ENCODE results near the gene DNAH11.
"Not testable (repeated sequence)": the region's sequence is repeated elsewhere in the genome, so short reads cannot be mapped to it uniquely, and the experiment has no call there.

DNAH11 gene

DNA sequence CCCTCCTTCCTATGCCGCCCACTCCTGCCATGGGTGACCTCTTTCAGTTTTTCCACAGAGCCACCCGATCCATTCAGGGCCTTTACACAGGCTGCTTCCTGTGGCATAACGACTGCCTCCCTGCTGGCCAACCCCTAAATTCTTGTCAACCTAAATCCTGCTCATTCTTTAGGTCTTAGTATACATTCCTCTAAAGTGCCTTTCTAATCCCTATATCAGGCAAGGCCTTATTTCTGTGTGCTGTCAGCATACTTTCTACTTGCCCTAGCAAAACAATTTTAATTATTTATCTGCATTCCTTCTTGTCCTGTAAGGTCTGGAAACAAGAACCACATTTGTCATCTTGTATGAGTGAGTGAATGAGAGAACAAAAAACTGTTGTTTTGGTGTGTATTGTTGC is 132.4 kb downstream of the DNAH11 start:
- Histone ChIP-seq H3K9me3 (ENCODE audit: control insufficient read depth, insufficient read depth, low read length) (no peaks in the 10 kb centered on the region), H3K4me1 (ENCODE audit: control insufficient read depth, insufficient read depth, low read length) (no peaks in the 10 kb centered on the region), H3K27me3 (ENCODE audit: control insufficient read depth, insufficient read depth, low read length) (no peaks in the 10 kb centered on the region), H3K4me3 (ENCODE audit: low read depth, low read length) (no peak overlapping the region), H3K9ac (ENCODE audit: low read depth, low read length) (no peak overlapping the region), H3K36me3 (ENCODE audit: control insufficient read depth, insufficient read depth, low read length) (no peaks in the 10 kb centered on the region)

GRCh38 chr7:21690705-21691104 is 147.9 kb downstream of the DNAH11 start:
- H3K4me1 ChIP-seq (ENCODE audit: control insufficient read depth, insufficient read depth, low read length), result peaks cover 8% of the 10 kb centered on the region
- H3K4me3 ChIP-seq (ENCODE audit: low read depth, low read length), result no peak overlapping the region
- H3K9ac ChIP-seq (ENCODE audit: low read depth, low read length), result no peak overlapping the region
- H3K36me3 ChIP-seq (ENCODE audit: control insufficient read depth, insufficient read depth, low read length), result no peaks in the 10 kb centered on the region
- no peaks in the 10 kb centered on the region for H3K9me3 ChIP-seq (ENCODE audit: control insufficient read depth, insufficient read depth, low read length)
- H3K27me3 ChIP-seq (ENCODE audit: control insufficient read depth, insufficient read depth, low read length), result no peaks in the 10 kb centered on the region

- H3K36me3 ChIP-seq (ENCODE audit: control insufficient read depth, insufficient read depth, low read length); H3K4me3 ChIP-seq (ENCODE audit: low read depth, low read length); H3K4me1 ChIP-seq (ENCODE audit: control insufficient read depth, insufficient read depth, low read length); H3K27me3 ChIP-seq (ENCODE audit: control insufficient read depth, insufficient read depth, low read length); H3K9me3 ChIP-seq (ENCODE audit: control insufficient read depth, insufficient read depth, low read length); H3K9ac ChIP-seq (ENCODE audit: low read depth, low read length): not testable (repeated sequence)
Measured at GRCh38 chr7:21691146-21691545, 148.3 kb downstream of the DNAH11 start.

DNA sequence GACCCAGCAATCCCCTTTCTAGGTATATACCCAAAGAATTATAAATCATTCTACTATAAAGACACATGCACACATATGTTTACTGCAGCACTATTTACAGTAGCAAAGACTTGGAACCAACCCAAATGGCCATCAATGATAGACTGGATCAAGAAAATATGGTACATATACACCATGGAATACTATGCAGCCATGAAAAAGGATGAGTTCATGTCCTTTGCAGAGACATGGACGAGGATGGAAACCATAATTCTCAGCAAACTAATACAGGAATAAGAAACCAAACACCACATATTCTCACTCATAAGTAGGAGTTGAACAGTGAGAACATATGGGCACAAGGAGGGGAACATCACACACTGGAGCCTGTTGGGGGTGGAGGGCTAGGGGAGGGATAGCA is 157.7 kb downstream of the DNAH11 start:
- not testable (repeated sequence) for H3K4me3 ChIP-seq (ENCODE audit: low read depth, low read length); H3K9ac ChIP-seq (ENCODE audit: low read depth, low read length)

DNA sequence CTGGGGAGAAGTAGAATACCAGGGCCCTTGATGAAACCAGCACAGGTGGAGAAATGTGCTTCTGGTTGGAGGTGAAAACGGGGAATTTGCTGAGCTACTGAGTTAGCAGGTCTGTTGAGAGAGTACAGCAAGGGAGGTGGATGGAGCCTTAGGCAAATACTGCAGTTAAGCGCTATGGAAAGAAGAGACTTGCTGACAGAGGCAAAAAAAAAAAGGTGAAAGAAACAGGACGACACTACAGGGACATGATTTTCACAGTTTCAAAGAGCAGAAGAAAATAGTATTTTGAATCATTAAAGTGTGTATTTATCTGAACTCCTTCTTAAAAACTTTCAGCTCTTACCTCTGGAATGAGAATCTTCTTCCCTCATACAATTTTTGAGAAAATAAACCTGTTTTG is 159.5 kb downstream of the DNAH11 start:
- H3K36me3 ChIP-seq (ENCODE audit: control insufficient read depth, insufficient read depth, low read length), result no peaks in the 10 kb centered on the region
- no peak overlapping the region for H3K9ac ChIP-seq (ENCODE audit: low read depth, low read length)
- no peaks in the 10 kb centered on the region for H3K9me3 ChIP-seq (ENCODE audit: control insufficient read depth, insufficient read depth, low read length)
- no peaks in the 10 kb centered on the region for H3K27me3 ChIP-seq (ENCODE audit: control insufficient read depth, insufficient read depth, low read length)
- H3K4me3 ChIP-seq (ENCODE audit: low read depth, low read length), result no peak overlapping the region
- no peaks in the 10 kb centered on the region for H3K4me1 ChIP-seq (ENCODE audit: control insufficient read depth, insufficient read depth, low read length)

More for the DNA sequence above, 157.7 kb downstream of the DNAH11 start:
- not testable (repeated sequence) for H3K9me3 ChIP-seq (ENCODE audit: control insufficient read depth, insufficient read depth, low read length); H3K36me3 ChIP-seq (ENCODE audit: control insufficient read depth, insufficient read depth, low read length); H3K27me3 ChIP-seq (ENCODE audit: control insufficient read depth, insufficient read depth, low read length); H3K4me1 ChIP-seq (ENCODE audit: control insufficient read depth, insufficient read depth, low read length)

DNA sequence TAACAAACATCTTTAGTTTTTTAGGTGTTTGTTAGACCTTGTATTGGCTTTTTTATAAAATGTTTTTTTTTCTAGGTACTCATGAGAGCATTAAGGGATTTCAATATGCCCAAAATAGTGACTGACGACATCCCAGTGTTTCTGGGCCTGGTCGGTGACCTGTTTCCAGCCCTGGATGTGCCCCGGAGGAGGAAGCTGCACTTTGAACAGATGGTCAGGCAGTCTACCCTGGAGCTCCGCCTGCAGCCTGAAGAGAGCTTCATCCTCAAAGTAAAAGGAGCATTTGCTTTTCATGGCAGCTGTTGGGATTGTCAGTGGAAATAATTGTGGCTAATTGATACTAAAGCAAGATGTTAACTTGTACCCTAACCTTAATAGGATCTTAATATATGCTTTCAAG is 161.5 kb downstream of the DNAH11 start:
- H3K36me3 ChIP-seq (ENCODE audit: control insufficient read depth, insufficient read depth, low read length), result no peaks in the 10 kb centered on the region
- H3K27me3 ChIP-seq (ENCODE audit: control insufficient read depth, insufficient read depth, low read length), result no peaks in the 10 kb centered on the region
- no peak overlapping the region for H3K4me3 ChIP-seq (ENCODE audit: low read depth, low read length)
- H3K9ac ChIP-seq (ENCODE audit: low read depth, low read length), result no peak overlapping the region
- H3K4me1 ChIP-seq (ENCODE audit: control insufficient read depth, insufficient read depth, low read length), result no peaks in the 10 kb centered on the region
- no peaks in the 10 kb centered on the region for H3K9me3 ChIP-seq (ENCODE audit: control insufficient read depth, insufficient read depth, low read length)

DNA sequence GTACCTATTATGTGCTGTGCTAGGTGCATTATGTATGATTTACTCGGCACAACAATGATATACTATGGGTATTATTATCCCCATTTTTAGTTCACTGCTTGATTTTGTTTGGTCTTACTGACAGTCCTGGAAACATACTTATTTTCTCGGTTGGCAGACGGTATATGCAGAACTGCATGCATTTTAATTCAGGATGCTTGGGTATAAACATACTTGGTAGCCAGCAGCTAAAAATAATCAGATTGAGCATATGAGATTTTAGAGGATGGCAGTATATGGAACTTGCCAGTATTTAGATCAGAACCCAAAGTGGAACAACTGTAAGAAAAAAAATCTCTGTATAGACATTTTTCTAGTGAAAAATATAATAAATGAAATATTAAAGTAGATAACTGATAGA is 163.3 kb downstream of the DNAH11 start:
- Histone ChIP-seq H3K27me3 (ENCODE audit: control insufficient read depth, insufficient read depth, low read length) (no peaks in the 10 kb centered on the region), H3K9me3 (ENCODE audit: control insufficient read depth, insufficient read depth, low read length) (no peaks in the 10 kb centered on the region), H3K4me3 (ENCODE audit: low read depth, low read length) (no peak overlapping the region), H3K36me3 (ENCODE audit: control insufficient read depth, insufficient read depth, low read length) (no peaks in the 10 kb centered on the region), H3K4me1 (ENCODE audit: control insufficient read depth, insufficient read depth, low read length) (no peaks in the 10 kb centered on the region), H3K9ac (ENCODE audit: low read depth, low read length) (no peak overlapping the region)

DNA sequence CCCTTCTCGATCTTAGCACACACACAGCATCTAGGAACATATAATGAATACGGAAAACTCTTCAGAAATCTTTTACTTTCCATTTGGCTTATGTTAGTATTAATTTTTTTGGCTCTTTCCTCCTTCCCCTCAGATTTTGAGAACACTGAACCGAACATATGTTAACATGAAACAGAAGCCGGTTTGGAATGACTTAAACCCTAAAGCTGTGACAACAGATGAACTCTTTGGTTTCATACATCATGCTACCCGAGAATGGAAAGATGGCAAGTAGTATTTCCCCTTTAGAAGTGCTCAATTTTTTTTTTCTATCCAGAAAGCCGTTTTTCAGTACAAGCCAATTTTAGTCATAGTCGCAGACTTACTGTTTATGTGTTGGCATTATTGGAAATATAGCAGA is 164.7 kb downstream of the DNAH11 start:
- H3K9me3 ChIP-seq (ENCODE audit: control insufficient read depth, insufficient read depth, low read length), result no peaks in the 10 kb centered on the region
- no peaks in the 10 kb centered on the region for H3K27me3 ChIP-seq (ENCODE audit: control insufficient read depth, insufficient read depth, low read length)
- no peak overlapping the region for H3K4me3 ChIP-seq (ENCODE audit: low read depth, low read length)
- H3K9ac ChIP-seq (ENCODE audit: low read depth, low read length), result no peak overlapping the region
- H3K36me3 ChIP-seq (ENCODE audit: control insufficient read depth, insufficient read depth, low read length), result no peaks in the 10 kb centered on the region
- no peaks in the 10 kb centered on the region for H3K4me1 ChIP-seq (ENCODE audit: control insufficient read depth, insufficient read depth, low read length)

DNA sequence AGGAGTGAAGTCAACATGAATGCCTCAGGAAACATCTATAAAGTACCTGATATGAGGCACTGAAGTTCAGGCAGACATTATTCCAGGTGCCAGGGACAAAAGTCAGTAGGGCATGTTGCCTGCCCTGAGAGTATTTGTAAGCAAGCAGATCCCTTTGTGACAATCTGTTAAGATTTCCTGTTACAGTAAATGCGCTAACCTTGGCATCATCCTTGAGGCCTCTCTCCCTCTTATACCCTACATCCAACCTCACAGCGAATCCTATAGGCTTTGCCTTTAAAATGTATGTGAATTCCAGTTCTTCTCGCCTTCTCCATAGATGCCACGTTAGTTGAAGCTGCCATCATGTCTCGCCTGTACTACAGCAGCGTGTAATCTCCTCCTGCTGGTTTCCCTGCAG is 165.3 kb downstream of the DNAH11 start:
- no peaks in the 10 kb centered on the region for H3K36me3 ChIP-seq (ENCODE audit: control insufficient read depth, insufficient read depth, low read length)
- no peaks in the 10 kb centered on the region for H3K4me1 ChIP-seq (ENCODE audit: control insufficient read depth, insufficient read depth, low read length)
- no peaks in the 10 kb centered on the region for H3K27me3 ChIP-seq (ENCODE audit: control insufficient read depth, insufficient read depth, low read length)
- H3K4me3 ChIP-seq (ENCODE audit: low read depth, low read length), result no peak overlapping the region
- no peak overlapping the region for H3K9ac ChIP-seq (ENCODE audit: low read depth, low read length)
- no peaks in the 10 kb centered on the region for H3K9me3 ChIP-seq (ENCODE audit: control insufficient read depth, insufficient read depth, low read length)

GRCh38 chr7:21717323-21717722 is 174.5 kb downstream of the DNAH11 start:
- Histone ChIP-seq H3K9ac (ENCODE audit: low read depth, low read length) (no peak overlapping the region), H3K9me3 (ENCODE audit: control insufficient read depth, insufficient read depth, low read length) (no peaks in the 10 kb centered on the region), H3K4me1 (ENCODE audit: control insufficient read depth, insufficient read depth, low read length) (no peaks in the 10 kb centered on the region), H3K36me3 (ENCODE audit: control insufficient read depth, insufficient read depth, low read length) (no peaks in the 10 kb centered on the region), H3K4me3 (ENCODE audit: low read depth, low read length) (no peak overlapping the region), H3K27me3 (ENCODE audit: control insufficient read depth, insufficient read depth, low read length) (no peaks in the 10 kb centered on the region)

DNA sequence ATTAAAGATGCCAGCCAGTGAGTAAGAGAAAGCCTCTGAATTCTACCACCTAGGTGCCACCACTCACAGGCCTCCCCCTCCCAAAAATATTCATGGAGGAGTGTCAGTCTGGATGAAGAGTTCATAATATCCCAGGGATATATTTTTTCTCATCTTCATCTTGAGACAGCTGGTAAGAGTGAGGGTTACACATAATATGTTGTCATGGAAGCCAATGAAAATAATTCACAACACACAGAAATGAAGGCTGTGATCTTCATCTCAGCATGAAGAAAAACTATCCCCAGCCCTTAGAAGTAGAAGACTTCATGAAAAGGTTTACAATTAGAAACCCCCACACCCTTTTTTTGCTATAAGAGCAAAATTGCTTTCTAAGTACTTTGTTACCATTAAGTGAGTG is 175.6 kb downstream of the DNAH11 start:
- no peak overlapping the region for H3K4me3 ChIP-seq (ENCODE audit: low read depth, low read length)
- no peaks in the 10 kb centered on the region for H3K4me1 ChIP-seq (ENCODE audit: control insufficient read depth, insufficient read depth, low read length)
- no peaks in the 10 kb centered on the region for H3K9me3 ChIP-seq (ENCODE audit: control insufficient read depth, insufficient read depth, low read length)
- H3K27me3 ChIP-seq (ENCODE audit: control insufficient read depth, insufficient read depth, low read length), result no peaks in the 10 kb centered on the region
- H3K36me3 ChIP-seq (ENCODE audit: control insufficient read depth, insufficient read depth, low read length), result no peaks in the 10 kb centered on the region
- no peak overlapping the region for H3K9ac ChIP-seq (ENCODE audit: low read depth, low read length)

- Histone ChIP-seq H3K9me3 (ENCODE audit: control insufficient read depth, insufficient read depth, low read length) (no peaks in the 10 kb centered on the region), H3K36me3 (ENCODE audit: control insufficient read depth, insufficient read depth, low read length) (no peaks in the 10 kb centered on the region), H3K27me3 (ENCODE audit: control insufficient read depth, insufficient read depth, low read length) (no peaks in the 10 kb centered on the region), H3K4me3 (ENCODE audit: low read depth, low read length) (no peak overlapping the region), H3K9ac (ENCODE audit: low read depth, low read length) (no peak overlapping the region), H3K4me1 (ENCODE audit: control insufficient read depth, insufficient read depth, low read length) (no peaks in the 10 kb centered on the region)
Measured at GRCh38 chr7:21719846-21720245, 177.0 kb downstream of the DNAH11 start.

DNA sequence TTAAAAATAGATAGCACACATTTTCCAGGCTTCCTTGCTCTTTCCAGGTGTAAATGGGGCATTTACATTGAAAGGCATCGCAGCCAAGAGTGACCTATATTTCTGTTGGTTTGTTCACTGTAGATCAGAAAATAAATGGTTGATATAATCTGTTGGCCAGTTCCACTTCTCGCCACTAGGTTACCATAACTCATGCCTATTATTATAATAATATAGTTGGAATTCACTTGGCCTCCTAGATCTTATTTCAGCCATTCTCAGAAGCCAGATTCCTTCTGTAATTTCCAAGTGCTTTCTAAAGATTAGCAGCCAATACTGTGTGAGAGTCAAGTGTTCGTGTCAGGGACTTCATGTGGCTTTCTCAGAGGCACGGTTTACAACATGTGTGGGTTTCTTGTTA is 179.5 kb downstream of the DNAH11 start:
- Histone ChIP-seq H3K9ac (ENCODE audit: low read depth, low read length) (no peak overlapping the region), H3K4me1 (ENCODE audit: control insufficient read depth, insufficient read depth, low read length) (no peaks in the 10 kb centered on the region), H3K36me3 (ENCODE audit: control insufficient read depth, insufficient read depth, low read length) (no peaks in the 10 kb centered on the region), H3K4me3 (ENCODE audit: low read depth, low read length) (no peak overlapping the region), H3K9me3 (ENCODE audit: control insufficient read depth, insufficient read depth, low read length) (no peaks in the 10 kb centered on the region), H3K27me3 (ENCODE audit: control insufficient read depth, insufficient read depth, low read length) (no peaks in the 10 kb centered on the region)

All from iPS-15b (cell line).